Neural cell (in vitro differentiated cells): ENCODE measurements around the gene ITPR3. TPM values are rescaled to one million over a fixed set of nuclear protein-coding genes. Genes with fewer than 3 reads are reported as not detected.

Experiments used
- H2AFZ ChIP-seq: fragments of 200-600, 300-800 bp; sonication (generic), shearing (Covaris generic); 2 replicates; pipeline ENCODE4 v1.6.0; 2014; ENCODE audit warnings: low read depth, mild to moderate bottlenecking, antibody characterized with exemption, low read length, moderate library complexity
- H3F3A ChIP-seq: fragments of 200-600 bp; shearing (Covaris generic); 2 replicates; pipeline ENCODE4 v1.6.1; 2016; ENCODE audit warnings: mild to moderate bottlenecking, moderate library complexity, mixed read lengths, antibody characterized with exemption, low read length; ENCODE audit not compliant: insufficient read depth, poor library complexity, severe bottlenecking
- H3K27ac ChIP-seq: fragments of 200-600, 300-800 bp; sonication (generic), shearing (Covaris generic); 2 replicates; pipeline ENCODE4 v1.5.1; 2014; ENCODE audit warnings: mild to moderate bottlenecking, low read length, moderate library complexity
- H3K27me3 ChIP-seq: fragments of 300-800, 200-600 bp; sonication (generic), shearing (Covaris generic); 2 replicates; pipeline ENCODE4 v1.6.0; 2014; ENCODE audit warnings: mild to moderate bottlenecking, low read depth, low read length, moderate library complexity; ENCODE audit not compliant: insufficient read depth
- H3K36me3 ChIP-seq: fragments of 300-800, 200-600 bp; sonication (generic), shearing (Covaris generic); 2 replicates; pipeline ENCODE4 v1.5.1; 2014; ENCODE audit warnings: mild to moderate bottlenecking, antibody characterized with exemption, low read length, moderate library complexity; ENCODE audit not compliant: insufficient read depth
- H3K4me2 ChIP-seq: fragments of 300-800, 200-600 bp; sonication (generic), shearing (Covaris generic); 2 replicates; pipeline ENCODE4 v1.6.0; 2014; ENCODE audit warnings: mild to moderate bottlenecking, low read length
- H3K4me3 ChIP-seq: fragments of 300-800, 200-600 bp; sonication (generic), shearing (Covaris generic); 2 replicates; pipeline ENCODE4 v1.5.1; 2014; ENCODE audit warnings: mild to moderate bottlenecking, low read length, moderate library complexity
- H3K79me2 ChIP-seq: fragments of 200-600 bp; shearing (Covaris generic); replicated peaks from 2 replicates; pipeline ENCODE4 v1.6.0; 2014; ENCODE audit warnings: mild to moderate bottlenecking, low read length, moderate library complexity; ENCODE audit not compliant: insufficient read depth
- H3K9ac ChIP-seq: fragments of 300-800, 200-600 bp; sonication (generic), shearing (Covaris generic); 2 replicates; pipeline ENCODE4 v1.6.1; 2016; ENCODE audit warnings: mild to moderate bottlenecking, low read length, mixed read lengths
- H3K9me2 ChIP-seq: fragments of 200-600 bp; shearing (Covaris generic); 2 replicates; pipeline ENCODE4 v1.6.1; 2016; ENCODE audit warnings: mild to moderate bottlenecking, low read length, mixed read lengths; ENCODE audit not compliant: insufficient read depth
- H3K9me3 ChIP-seq: fragments of 200-600, 300-800 bp; sonication (generic), shearing (Covaris generic); 2 replicates; pipeline ENCODE4 v1.6.1; 2016; ENCODE audit warnings: mild to moderate bottlenecking, mixed run types, low read length, moderate library complexity, mixed read lengths
- H4K20me1 ChIP-seq: fragments of 200-600 bp; shearing (Covaris generic); 2 replicates; pipeline ENCODE4 v1.6.1; 2016; ENCODE audit warnings: mild to moderate bottlenecking, mixed run types; ENCODE audit not compliant: insufficient read depth
- CTCF ChIP-seq: fragments of 450-650 bp; IDR thresholded peaks from 2 replicates; pipeline ENCODE4 v1.5.1; 2014; ENCODE audit warnings: antibody characterized with exemption, mild to moderate bottlenecking, moderate library complexity; ENCODE audit not compliant: poor library complexity, severe bottlenecking
- EP300 ChIP-seq: fragments of 450-650 bp; conservative IDR thresholded peaks from 2 replicates; pipeline ENCODE4 v1.6.1; 2014; ENCODE audit warnings: antibody characterized with exemption, mild to moderate bottlenecking, moderate library complexity; ENCODE audit not compliant: poor library complexity, severe bottlenecking
- EZH2 ChIP-seq: fragments of 200-600, 300-800 bp; shearing (Covaris generic), sonication (generic); IDR thresholded peaks from 2 replicates; pipeline ENCODE4 v1.6.1; 2014; ENCODE audit warnings: antibody characterized with exemption, low read length, borderline replicate concordance, mild to moderate bottlenecking; ENCODE audit not compliant: insufficient read depth, poor library complexity, severe bottlenecking
- MXI1 ChIP-seq: fragments of 450-650 bp; conservative IDR thresholded peaks from 2 replicates; pipeline ENCODE4 v1.6.1; 2014; ENCODE audit warnings: antibody characterized with exemption, mild to moderate bottlenecking; ENCODE audit not compliant: poor library complexity, severe bottlenecking
- POLR2AphosphoS5 ChIP-seq: IDR thresholded peaks from 2 replicates; pipeline ENCODE4 v1.6.1; 2012
- RAD21 ChIP-seq: fragments of 450-650 bp; conservative IDR thresholded peaks from 2 replicates; pipeline ENCODE4 v1.6.1; 2014; ENCODE audit warnings: antibody characterized with exemption, mild to moderate bottlenecking, moderate library complexity
- REST ChIP-seq: IDR thresholded peaks from 2 replicates; pipeline ENCODE4 v1.6.1; 2012; ENCODE audit warnings: borderline replicate concordance
- SMC3 ChIP-seq: fragments of 450-650 bp; conservative IDR thresholded peaks from 2 replicates; pipeline ENCODE4 v1.6.1; 2014; ENCODE audit warnings: antibody characterized with exemption, mild to moderate bottlenecking, moderate library complexity; ENCODE audit not compliant: poor library complexity
- TAF1 ChIP-seq: IDR thresholded peaks from 2 replicates; pipeline ENCODE4 v1.6.1; 2012; ENCODE audit warnings: low read depth
- polyA plus RNA-seq: library from polyadenylated mRNA; depleted of rRNA; stranded (reverse); fragments of >200 nt; gene quantifications from 2 replicates; pipeline ENCODE4 v1.2.3, GENCODE V29; 2014

The ITPR3 gene
- polyA plus RNA-seq, 1 donor from 2014 or later = 0.11 TPM

- no peak overlapping the region for H3K9ac ChIP-seq
- no peak overlapping the region for H3K4me3 ChIP-seq
- no peaks in the 10 kb centered on the region for H3K36me3 ChIP-seq
- no peaks in the 10 kb centered on the region for H3F3A ChIP-seq
- no peaks in the 10 kb centered on the region for H3K79me2 ChIP-seq
- no peak overlapping the region for H2AFZ ChIP-seq
- no peak for TF ChIP-seq TAF1
- TF ChIP-seq EP300 = no peak
- no peak for TF ChIP-seq RAD21
- no peak for TF ChIP-seq CTCF
- TF ChIP-seq POLR2AphosphoS5 = no peak
- TF ChIP-seq EZH2 = no peak
- no peak for TF ChIP-seq REST
- no peak for TF ChIP-seq SMC3
- no peak for TF ChIP-seq MXI1
- H3K27ac ChIP-seq = no peak overlapping the region
- no peaks in the 10 kb centered on the region for H3K27me3 ChIP-seq
- no peaks in the 10 kb centered on the region for H4K20me1 ChIP-seq
- no peak overlapping the region for H3K4me2 ChIP-seq
- H3K9me2 ChIP-seq = no peaks in the 10 kb centered on the region
- no peaks in the 10 kb centered on the region for H3K9me3 ChIP-seq
These were observed 29.6 kb upstream of the ITPR3 start for GRCh38 chr6:33591424-33592032.

- Histone ChIP-seq H3K36me3 (no peaks in the 10 kb centered on the region), H3K4me2 (no peak overlapping the region), H3K79me2 (no peaks in the 10 kb centered on the region), H3K9me2 (no peaks in the 10 kb centered on the region), H3K9ac (no peak overlapping the region), H2AFZ (no peak overlapping the region), H3K27me3 (no peaks in the 10 kb centered on the region), H3K4me3 (no peak overlapping the region), H3F3A (no peaks in the 10 kb centered on the region), H3K9me3 (no peaks in the 10 kb centered on the region), H3K27ac (no peak overlapping the region), H4K20me1 (no peaks in the 10 kb centered on the region)
- TF ChIP-seq EP300 (no peak), POLR2AphosphoS5 (no peak), TAF1 (no peak)
These were observed 28.9 kb upstream of the ITPR3 start for GRCh38 chr6:33592280-33592594.
